GM12891 (cell line): ENCODE results near the gene PSMD1.

Experiments used
- POLR2A ChIP-seq: IDR thresholded peaks from 2 replicates; pipeline ENCODE4 v1.6.1; 2011; ENCODE audit warnings: low read depth, low read length, control low read depth
- POLR2AphosphoS5 ChIP-seq: IDR thresholded peaks from 2 replicates; pipeline ENCODE4 v1.6.1; 2011; ENCODE audit warnings: low read depth, low read length, control low read depth
- TAF1 ChIP-seq: IDR thresholded peaks from 2 replicates; pipeline ENCODE4 v1.6.1; 2011; ENCODE audit warnings: low read depth, low read length, control low read depth

DNA sequence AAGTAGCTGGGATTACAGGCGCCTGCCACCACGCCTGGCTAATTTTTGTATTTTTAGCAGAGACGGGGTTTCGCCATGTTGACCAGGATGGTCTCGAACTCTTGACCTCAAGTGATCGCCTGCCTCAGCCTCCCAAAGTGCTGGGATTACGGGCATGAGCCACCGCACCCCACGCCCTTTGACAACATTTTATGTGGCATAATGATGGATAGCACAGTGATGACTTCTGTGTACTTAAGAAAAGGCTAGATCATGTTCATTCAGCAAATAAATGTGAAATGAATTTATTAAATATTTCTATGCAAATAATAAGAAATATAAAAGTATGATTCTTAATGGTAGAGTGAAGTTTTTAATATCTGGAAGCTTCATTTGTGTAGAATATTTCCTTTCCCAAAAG, 70.8 kb downstream of the PSMD1 start:
- TF ChIP-seq POLR2AphosphoS5 (no peak), POLR2A (no peak), TAF1 (no peak)
